HT-29 (cell line): ENCODE measurements around the gene RGL3. TPM values are rescaled to one million over a fixed set of nuclear protein-coding genes. Genes with fewer than 3 reads are reported as not detected.
"Not testable (repeated sequence)": the region's sequence is repeated elsewhere in the genome, so short reads cannot be mapped to it uniquely, and the experiment has no call there.

Experiments used
- DNase-seq: peaks from one replicate; pipeline ENCODE4 v3.0.0-alpha.2; 2015; ENCODE audit warnings: low spot score
- total RNA-seq: library from RNA; depleted of rRNA; stranded (reverse); fragments of >200 nt; shearing (Covaris generic); gene quantifications from 2 replicates; pipeline ENCODE4 v1.2.3, GENCODE V29; 2014

The RGL3 gene
- total RNA-seq, 1 experiment from 2014 or later, result 71.5 TPM

DNA sequence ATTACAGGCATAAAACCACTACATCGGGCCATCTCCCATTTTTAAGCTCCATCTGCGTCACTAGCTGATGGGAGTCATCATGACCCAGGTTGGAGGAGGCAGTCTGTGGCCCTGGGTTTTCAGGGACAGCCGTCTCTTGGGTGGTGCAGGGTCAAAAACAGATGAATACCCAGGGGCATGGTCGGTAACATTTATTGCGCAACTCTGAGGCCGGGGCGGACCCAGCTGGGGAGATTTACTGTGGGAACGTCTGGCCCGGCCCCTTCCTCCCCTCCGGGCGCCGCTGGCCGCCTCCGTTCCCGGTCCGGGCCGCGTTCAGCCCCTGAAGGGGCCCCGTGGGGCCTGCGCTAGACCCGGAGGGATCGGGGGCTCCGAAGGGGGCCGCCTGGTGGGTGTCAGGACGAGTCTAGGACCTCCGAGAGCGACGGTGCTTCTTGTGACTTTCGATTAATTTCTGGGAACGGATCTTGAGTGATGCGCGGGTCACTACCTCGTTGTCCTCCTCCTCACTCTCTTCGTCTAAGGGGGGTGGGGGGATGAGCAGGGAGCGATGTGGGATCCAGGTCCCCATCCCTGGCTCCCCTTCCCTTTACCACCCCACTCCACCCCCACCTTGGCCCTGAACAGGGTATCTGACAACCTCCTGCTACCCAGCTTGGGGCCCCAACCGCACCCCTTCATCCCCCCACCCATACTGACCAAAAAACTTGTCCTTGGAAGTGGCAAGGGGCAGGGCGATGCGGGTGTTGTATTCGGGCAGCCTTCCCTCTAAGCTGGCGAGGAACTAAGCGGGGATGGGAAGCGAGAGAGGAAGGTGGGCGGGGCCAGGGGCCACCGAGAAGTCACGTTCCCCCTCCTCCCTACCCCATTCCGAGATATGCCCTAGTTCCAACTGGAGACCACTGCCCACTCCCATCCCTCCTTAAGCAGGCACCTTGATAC lies 1.6 kb upstream of the RGL3 start:
- DNase-seq, result no peak

DNA sequence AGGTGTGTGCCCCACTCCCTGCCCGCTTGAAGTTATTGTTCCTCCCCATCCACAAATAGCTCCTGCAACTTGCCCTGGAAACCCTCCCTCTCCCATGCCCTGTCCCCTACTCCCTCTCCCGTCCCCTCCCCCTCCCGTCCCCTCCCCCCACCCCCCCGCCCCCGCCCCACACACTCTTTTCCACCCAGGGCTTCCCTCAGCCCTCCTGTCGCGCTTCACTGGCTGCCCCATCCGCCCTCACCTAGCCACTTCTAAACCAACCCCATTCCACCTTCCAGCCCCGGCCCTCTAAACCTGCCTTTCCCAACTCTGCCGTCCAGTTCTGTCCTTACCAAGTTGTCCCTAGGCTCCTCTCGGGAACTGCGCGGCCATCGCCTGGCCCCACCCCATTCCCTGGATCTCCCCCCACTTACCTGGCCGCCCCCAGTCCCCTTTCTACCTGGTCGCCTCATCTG lies 993 bp downstream of the RGL3 start:
- no peak for DNase-seq

DNA sequence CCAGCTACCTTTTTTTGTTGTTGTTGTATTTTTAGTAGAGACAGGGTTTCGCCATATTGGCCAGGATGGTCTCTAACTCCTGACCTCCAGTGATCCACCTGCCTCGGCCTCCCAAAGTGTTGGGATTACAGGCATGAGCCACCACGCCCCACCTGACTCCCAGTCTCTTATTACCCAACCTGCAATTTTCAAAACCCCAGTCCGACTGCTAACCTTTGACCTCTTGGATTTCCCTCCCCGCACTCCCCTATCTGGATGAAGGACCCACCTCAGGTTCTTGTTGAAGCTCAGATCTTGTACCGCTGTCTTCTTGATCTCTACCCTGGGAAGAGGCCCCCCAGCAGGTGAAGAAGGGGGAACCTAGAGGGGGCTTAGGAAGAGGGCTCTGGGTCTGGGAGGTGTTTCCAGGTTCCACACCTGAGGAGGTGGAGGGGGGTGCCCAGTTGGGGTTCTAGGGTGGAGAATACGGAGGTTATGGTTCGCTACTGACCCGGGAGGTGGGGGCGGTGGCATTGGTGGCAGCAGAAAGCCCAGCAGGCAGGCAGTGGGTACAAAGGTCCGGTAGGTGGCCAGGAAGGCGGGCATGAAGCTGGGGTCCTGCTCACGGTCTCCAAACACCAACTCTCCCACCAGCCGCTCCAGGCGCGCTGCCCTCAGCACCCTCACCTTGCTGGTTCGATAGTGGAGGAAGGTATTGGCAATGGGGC lies 2.6 kb downstream of the RGL3 start:
- no peak for DNase-seq

DNA sequence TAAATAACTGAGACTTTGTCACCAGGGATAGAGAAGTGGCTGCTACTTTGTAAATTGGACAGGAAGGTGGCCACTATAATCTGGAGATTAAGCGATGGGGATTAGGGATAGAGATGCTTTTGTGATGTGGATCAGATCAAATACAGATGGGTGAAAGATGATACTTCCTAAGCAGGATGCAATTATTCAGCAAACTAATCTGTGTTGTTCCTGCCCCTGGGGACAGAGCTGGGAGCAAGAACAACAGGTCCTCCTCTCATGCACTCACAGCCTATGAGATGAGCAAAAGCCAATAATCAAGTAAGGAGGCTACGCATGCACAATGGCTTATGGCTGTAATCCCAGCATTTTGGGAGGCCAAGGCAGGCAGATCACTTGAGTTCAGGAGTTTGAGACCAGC lies 4.6 kb downstream of the RGL3 start:
- DNase-seq, result no peak

DNA sequence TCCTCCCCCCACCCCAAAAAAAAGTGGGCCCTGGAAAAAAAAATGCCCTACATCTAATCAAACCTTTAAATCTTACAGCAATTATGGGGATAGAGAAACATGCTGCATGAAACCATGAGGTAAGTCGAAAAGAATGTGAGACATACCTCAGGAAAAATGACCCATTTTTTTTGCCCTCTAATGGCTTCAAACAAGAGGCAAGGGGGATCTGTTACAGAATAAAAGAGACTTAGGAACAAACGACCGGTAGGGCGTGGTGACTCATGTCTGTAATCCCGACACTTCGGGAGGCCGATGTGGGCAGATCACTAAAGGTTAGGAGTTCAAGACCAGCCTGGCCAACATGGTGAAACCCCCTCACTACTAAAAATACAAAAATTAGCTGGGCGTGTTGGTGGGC lies 8.4 kb downstream of the RGL3 start:
- no peak for DNase-seq

DNA sequence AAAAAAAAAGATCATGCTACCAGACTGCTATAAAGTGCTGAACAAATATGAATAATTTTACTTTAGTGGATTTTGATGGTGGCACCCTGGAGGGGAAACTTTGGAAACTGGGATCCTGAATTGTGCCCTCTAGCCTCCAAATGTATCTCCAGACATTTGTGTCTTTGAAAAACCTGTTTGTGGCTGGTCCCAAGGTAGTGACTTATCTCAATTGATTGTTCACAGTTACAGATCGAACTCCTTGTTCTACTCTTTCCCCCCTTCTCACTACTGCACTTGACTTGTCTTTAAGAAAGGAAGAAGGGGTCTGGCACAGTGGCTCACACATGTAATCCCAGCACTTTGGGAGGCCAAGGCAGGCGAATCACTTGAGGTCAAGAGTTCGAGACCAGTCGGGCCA lies 10.5 kb downstream of the RGL3 start:
- no peak for DNase-seq

DNA sequence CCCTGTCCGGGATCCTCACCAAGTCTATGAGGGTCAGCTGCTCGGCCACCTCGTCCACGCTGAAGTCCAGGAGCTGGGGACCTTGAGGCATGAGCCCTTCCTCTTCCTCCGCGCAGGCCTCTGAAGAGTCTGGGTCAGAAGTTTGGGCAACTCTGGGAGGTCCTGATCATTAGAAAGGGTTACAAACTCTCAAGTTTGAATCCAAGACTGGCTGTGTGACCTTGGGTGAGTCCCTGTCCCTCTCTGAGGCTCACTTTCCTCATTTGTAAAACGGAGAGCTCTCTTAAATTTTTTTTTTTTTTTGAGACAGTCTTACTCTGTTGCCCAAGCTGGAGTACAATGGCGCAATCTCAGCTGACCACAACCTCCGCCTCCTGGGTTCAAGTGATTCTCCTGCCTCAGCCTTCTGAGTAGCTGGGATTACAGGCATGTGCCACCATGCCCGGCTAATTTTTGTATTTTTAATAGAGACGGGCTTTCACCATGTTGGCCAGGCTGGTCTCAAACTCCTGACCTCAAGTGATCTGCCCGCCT lies 12.3 kb downstream of the RGL3 start:
- not testable (repeated sequence) for DNase-seq

DNA sequence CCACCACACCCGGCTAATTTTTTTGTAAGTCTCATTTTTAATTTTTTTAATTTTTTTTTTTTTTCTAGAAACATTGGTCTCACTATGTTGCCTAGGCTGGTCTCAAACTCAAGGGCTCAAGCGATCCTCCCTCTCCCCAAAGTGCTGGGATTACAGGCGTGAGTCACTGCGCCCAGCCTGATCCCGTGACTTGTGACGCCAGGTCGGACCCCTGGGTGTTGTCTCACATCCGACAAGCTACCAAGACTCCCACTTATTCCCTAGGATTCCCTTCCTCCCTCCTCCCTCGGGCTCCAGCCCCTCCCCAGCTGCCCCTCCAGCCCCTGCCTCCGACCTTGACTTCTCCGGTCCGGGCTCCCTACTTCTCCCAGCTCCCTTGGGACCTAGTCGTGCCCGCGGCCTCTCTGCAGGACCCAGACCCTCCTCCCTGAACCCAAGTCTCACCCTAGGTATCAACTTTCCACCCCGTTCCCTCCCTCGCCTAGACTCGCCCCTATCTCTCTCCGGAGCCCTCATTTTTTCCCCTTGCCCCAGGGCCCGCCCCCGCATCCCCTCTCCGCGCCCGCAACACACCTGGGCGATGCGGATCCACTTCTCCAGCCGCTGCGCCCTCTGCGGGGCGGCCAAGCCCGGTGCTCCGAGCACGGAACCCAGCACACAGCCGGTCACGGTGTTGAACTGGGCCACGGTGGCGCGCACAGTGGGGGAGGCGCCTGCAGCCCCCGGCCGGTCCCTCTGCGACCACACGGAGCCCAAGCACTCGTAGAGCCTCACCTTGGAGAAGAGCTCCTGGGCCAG lies 13.1 kb downstream of the RGL3 start:
- DNase-seq, result no peak

DNA sequence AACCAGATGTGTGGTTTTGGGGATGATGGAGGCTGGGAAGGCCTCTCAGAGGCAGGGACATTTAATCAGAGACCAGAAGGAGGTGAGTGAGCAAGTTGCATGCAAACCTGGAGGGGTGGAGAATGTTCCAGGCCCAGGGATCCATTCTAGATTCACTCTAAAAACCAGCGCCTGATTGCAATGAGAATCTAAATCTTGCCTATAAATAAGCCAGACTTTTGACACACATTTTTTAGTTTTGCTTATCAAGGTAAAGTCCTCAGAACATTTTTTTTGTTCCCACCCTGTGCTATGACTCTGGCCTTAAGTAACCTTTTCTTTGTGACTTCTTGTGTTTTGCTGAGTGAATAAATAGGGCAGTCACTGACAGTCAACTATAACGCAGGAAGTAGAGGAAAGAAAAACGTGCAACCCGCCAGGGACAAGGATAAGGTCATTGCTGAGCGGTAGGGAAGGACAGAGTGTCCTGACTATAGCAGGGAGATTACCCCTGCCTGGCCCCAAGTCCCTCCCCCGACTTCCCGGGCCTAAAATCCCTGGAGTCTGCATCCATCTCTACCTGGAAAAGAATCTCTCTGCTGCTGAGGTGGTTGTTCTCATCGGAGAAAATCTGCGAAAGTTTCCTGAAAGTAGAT lies 14.4 kb downstream of the RGL3 start:
- no peak for DNase-seq

DNA sequence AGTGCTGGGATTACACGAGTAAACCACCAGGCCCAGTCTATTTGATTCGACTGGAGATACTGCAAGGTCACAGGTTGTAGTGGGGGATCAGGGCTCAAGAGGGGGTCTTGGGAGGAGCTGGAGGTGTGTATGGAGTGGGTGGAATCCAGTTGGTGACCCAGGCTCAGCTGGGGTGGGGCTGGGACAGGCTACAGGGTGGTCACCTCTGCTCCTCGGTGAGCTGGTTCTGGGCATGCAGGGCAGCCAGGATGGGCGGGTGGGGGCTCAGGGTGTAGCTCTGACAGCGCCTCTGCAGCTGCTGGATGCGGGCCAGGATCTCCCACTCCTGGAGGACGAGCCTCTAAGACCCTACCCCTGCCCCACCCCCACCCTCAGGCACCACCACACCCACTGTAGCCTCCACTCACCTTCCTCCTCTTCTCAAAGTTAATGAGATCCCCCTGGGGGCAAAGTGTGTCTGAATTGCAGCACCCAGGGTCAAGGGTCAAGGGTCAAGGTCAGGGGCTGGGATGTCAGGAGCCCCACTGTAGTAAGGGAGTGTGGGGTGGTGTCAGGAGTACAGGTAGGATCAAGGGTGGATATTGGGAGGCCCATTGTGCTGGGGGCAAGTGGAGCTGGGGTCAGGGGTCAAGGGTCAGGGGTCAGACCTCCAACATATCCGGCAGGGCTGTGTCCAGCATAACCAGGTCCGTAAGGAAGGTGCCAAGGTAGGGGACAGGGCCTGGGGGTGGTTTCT lies 17.1 kb downstream of the RGL3 start:
- DNase-seq, result no peak

DNA sequence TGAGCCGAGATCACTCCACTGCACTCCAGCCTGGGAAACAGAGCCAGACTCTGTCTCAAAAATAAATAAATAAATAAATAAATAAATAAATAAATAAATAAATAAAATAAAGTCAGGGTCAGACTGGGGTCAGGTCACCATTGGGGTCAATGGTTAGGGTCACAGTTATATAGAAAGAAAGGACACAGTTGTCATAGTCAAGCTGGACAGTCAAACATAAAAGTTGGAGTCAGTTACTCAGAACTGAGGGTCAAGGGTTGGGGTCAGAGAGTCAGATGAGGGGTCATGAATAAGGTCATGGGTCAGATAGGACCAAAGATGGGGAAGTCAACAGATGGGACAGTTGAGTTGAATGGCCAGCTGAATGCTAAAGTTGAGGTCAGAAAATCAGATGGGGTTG lies 18.3 kb downstream of the RGL3 start:
- no peak for DNase-seq

DNA sequence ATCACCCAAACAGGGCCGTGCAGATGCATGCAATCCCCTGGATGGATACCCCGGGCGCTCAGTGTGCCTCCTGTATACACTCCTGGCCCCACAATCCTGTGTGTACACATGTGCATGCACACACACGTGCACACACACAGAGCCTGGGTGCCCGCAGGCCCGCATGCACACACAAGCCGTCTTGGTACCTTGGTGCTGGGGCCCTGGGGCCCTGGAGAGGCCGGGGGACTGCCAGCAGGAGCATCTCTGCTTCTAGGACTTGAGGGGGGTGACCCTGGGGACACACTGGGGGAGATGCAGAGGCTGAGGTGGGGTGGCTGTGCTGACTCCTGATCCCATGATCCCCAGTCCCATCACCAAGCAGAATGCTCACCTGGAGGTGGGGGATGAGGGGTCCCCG lies 19.4 kb downstream of the RGL3 start:
- DNase-seq, result no peak

DNA sequence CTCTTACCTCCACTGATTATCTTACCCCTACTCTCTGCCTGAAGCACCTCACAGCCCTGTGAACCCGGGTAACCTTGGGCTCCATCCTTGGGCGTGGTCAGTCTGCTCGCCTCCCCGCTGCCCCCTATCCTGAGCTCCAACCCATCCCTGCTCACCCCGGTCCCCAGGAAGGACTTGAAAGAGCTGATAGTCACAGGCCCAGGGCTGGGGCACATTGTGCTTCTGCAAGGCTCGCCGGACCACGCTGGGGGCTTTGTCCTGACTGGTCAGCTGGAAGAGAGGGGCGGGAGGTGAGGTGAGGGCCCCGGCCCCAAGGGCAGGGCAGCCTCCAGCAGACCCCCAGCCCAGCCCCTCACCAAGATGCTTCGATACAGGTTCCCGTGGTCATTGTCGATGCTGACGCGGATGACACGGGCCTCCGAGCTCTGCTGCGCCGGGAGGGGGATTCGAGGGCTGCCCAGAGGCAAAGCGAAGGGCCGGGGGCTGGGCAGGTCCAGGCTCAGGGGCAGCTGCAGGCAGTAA lies 22.0 kb downstream of the RGL3 start:
- DNase-seq, result no peak

DNA sequence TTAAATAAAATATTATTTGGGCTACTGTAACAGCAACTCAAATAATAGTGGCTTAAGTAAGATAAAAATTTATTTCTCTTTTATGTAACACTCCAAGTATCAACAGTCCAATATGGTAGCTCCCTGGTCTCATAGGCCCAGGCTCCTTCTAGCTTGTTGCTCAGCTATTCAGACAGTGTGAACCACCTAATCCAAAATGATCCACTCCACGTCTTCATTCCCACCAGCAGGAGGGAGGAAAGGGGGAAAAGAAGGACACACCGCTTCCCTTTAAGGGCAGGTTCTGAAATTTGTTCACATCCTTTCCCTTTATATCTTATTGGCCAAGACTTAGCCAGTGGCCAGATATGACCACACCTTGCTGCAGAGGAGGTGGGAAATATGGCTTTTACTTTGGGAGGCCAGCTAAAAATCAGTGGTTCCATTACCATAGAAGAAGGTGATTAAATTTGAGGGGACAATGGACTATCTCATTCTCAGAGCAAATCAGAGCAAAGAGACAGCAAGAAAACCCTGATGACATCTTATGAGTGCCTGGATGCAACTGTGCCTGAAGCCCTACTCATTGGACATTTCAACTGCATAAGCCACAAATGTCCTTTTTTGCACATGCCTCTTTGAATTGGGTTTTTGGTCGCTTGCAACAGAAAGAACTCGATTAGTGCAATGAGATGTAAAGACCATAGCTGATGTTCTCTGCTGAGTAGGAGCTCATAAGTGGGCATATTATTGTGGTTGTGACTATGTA lies 28.0 kb downstream of the RGL3 start:
- no peak for DNase-seq

DNA sequence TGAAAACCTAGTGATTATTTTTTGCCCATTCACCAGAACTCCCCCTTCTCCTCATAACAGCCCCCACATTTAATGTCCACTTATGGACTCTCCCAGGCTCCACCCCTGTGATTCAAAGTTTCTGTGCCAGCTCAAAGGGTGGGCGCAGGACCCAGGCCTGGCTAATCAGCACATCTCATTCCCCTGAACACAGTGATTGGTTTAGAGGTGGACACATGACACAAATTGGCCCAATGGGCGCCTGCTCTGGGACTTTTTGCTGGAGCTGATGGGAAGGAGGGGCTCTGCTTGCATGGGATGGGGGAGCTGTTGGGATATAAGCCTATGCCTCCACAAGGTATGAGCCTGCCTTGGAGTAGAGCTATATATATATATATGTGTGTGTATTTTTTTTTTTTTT lies 28.8 kb downstream of the RGL3 start:
- no peak for DNase-seq

DNA sequence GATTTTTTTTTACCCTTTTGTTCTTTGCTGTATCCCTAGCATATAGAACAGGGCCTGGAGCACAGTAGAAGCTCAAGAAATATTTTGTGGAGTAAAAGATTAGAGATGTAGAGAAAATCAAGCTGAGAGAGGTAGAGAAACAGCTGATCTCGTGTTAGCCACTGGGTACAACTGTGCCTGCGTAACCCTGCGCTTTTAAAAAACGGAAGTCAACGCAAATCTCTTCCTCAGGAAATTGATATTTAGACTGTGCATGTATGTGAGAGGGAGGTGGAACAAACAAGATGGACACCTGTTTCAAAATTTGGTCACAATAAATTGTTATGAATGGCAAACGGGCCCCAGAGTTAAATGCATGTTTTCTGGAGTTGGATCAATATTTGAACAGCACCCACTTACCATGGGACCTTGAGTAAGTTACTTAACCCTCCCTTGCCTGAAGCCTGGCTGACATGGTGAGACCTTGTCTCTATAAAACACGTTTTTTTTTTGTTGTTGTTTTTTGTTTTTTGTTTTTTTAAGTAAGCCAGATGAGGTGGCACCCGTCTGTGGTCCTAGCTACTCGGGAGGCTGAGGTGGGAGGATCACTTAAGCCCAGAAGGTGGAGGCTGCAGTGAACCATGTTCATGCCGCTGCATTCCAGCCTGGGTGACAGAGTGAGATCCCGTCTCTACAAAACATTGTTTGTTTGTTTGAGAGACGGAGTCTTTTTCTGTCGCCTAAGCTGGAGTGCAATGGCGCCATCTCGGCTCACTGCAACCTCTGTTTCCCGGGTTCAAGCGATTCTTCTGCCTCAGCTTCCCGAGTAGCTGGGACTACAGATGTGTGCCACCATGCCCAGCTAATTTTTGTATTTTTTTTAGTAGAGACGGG lies 31.7 kb downstream of the RGL3 start:
- DNase-seq, result no peak

DNA sequence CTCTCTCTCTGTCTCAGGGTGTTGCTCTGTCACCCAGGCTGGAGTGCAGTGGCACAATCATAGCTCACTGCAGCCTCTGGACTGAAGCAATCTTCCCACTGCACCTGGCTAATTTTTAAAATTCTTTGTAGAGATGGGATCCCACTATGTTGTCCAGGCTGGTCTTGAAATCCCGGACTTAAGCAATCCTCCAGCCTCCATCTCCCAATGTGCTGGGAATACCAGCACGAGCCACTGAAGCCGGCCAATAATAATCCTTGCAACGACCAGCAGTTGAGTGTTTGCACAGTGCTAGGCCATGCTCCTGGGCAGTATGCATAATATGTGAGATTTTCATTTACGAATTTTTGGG lies 34.4 kb downstream of the RGL3 start:
- no peak for DNase-seq

DNA sequence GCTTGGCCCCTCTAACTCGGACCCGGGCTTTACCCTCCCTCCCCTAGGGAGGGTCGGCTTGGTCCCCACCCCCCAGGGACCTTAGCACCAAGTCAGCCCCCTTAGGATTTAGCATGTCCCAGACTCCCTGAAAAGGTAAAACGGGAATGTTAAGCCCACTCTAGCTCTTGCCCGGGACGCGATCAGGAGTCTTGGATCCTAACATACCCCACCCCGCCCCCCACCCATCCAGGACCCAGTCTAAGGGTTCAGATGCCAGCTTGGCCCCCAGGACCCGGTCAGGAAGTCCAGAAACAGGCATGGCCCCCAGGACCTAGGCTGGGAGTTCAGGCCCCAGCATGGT lies 35.4 kb downstream of the RGL3 start:
- no peak for DNase-seq
